ENCODE measurements around the gene HNRNPUL2. TPM values are rescaled to one million over a fixed set of nuclear protein-coding genes. Genes with fewer than 3 reads are reported as not detected.

The HNRNPUL2 gene
- total RNA-seq, 2 experiments from 2014 or later, result 35.2 to 37.6 TPM

DNA sequence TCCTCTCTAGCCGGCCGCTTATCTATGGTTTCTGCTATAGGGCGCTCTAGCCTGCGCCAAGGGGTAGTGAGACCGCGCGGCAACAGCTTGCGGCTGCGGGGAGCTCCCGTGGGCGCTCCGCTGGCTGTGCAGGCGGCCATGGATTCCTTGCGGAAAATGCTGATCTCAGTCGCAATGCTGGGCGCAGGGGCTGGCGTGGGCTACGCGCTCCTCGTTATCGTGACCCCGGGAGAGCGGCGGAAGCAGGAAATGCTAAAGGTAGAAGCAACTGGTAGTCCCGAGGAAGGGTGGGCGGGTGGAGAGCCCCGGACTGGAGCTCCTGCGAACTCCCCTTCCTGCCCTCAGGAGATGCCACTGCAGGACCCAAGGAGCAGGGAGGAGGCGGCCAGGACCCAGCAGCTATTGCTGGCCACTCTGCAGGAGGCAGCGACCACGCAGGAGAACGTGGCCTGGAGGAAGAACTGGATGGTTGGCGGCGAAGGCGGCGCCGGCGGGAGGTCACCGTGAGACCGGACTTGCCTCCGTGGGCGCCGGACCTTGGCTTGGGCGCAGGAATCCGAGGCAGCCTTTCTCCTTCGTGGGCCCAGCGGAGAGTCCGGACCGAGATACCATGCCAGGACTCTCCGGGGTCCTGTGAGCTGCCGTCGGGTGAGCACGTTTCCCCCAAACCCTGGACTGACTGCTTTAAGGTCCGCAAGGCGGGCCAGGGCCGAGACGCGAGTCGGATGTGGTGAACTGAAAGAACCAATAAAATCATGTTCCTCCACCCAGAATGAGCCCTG is 55.5 kb downstream of the HNRNPUL2 start, which contains the start of the genes LBHD1 and UQCC3:
LBHD1 (minus strand) TSS at position 660 of the 782 bp plus-strand sequence. CDS start 2,236 bp downstream, outside the sequence.
UQCC3 (plus strand) TSS at position 66 of the 782 bp plus-strand sequence; CDS start at position 139, 73 bp downstream.
- H3K36me3 Mint-ChIP-seq (ENCODE audit: low read depth), result peaks cover 38% of the 10 kb centered on the region
- H3K27ac Mint-ChIP-seq, result peak within 1 kb of the TSS; percentile 87
- CTCF ChIA-PET, result interaction anchor here (0.8 to 3.0 kb wide), 7 partner anchors 9 to 209 kb away, joined by 3 to 8 read pairs (median 4); partner anchors contain the start of genes B3GAT3, INTS5, SLC3A2 and TMEM179B
- Histone ChIP-seq H3K9me3 (ENCODE audit: control insufficient read depth in 1 of 2, insufficient read depth in 1 of 2, low read length in 2 of 2) (no peaks in the 10 kb centered on the region), H3K27ac (ENCODE audit: low read depth in 1 of 2, low read length in 2 of 2) (peak within 1 kb of the TSS; percentile 72 to 83), H3K4me3 (ENCODE audit: low read length) (peak within 1 kb of the TSS; percentile 98), H3K36me3 (ENCODE audit: insufficient read depth, low read length) (peaks cover 31% of the 10 kb centered on the region), H3K27me3 (ENCODE audit: control insufficient read depth in 1 of 2, insufficient read depth in 2 of 2, low read length in 2 of 2) (no peaks in the 10 kb centered on the region), H3K4me1 (ENCODE audit: insufficient read depth, low read length) (peaks cover 55% of the 10 kb centered on the region)
- DNase-seq, result peak; percentile 50 to 89 (median 68)
- no peaks in the 10 kb centered on the region for H3K27me3 Mint-ChIP-seq
- POLR2A ChIA-PET, result interaction anchor here (0.6 to 6.4 kb wide), 29 partner anchors 9 to 209 kb away, joined by 3 to 94 read pairs (median 6); partner anchors contain the start of genes B3GAT3, EEF1G, EML3 and GANAB
- peaks cover 53% of the 10 kb centered on the region for H3K4me1 Mint-ChIP-seq (ENCODE audit: low read depth)
- intact Hi-C loops (cut with DNase I, micrococcal nuclease), result loop anchor here (1.0 to 5.0 kb wide), 5 partner anchors 19 to 79 kb away; partner anchors contain the start of genes BSCL2 (in 2 of the 2), GNG3 (in 2 of the 2), INTS5 (in 2 of the 2) and TUT1 (in 2 of the 2)
- peak within 1 kb of the TSS; percentile 91 for H3K4me3 Mint-ChIP-seq
- peak; percentile 74 for ATAC-seq (ENCODE audit: poor library complexity)
- no peak for TF ChIP-seq CTCF (IDR thresholded peaks at IDR 0.05)
- no peaks in the 10 kb centered on the region for H3K9me3 Mint-ChIP-seq

- H3K4me3 Mint-ChIP-seq, result peak overlapping the region; percentile 91
- CTCF ChIA-PET, result interaction anchor here (1.0 to 3.0 kb wide), 5 partner anchors 10 to 210 kb away, joined by 3 to 8 read pairs (median 6); partner anchors contain the start of genes INTS5, SLC3A2 and TMEM179B
- peak; percentile 61 for ATAC-seq (ENCODE audit: poor library complexity)
- H3K4me3 ChIP-seq (ENCODE audit: low read length), result peak overlapping the region; percentile 98
- H3K27me3 ChIP-seq (ENCODE audit: control insufficient read depth in 1 of 2, insufficient read depth in 2 of 2, low read length in 2 of 2), result no peaks in the 10 kb centered on the region
- POLR2A ChIA-PET, result interaction anchor here (0.6 to 6.4 kb wide), 28 partner anchors 10 to 919 kb away, joined by 3 to 94 read pairs (median 6); partner anchors contain the start of genes B3GAT3, EEF1G, EML3 and GANAB
- peaks cover 56% of the 10 kb centered on the region for H3K4me1 ChIP-seq (ENCODE audit: insufficient read depth, low read length)
- no peaks in the 10 kb centered on the region for H3K27me3 Mint-ChIP-seq
- H3K9me3 Mint-ChIP-seq, result no peaks in the 10 kb centered on the region
- peak overlapping the region; percentile 72 to 83 for H3K27ac ChIP-seq (ENCODE audit: low read depth in 1 of 2, low read length in 2 of 2)
- H3K27ac Mint-ChIP-seq, result peak overlapping the region; percentile 87
- intact Hi-C loops (cut with DNase I, micrococcal nuclease), result loop anchor here (2.0 to 5.0 kb wide), 4 partner anchors 18 to 79 kb away; partner anchors contain the start of genes BSCL2 (in 2 of the 2), GNG3 (in 2 of the 2), INTS5 (in 2 of the 2) and TUT1 (in 2 of the 2)
- H3K9me3 ChIP-seq (ENCODE audit: control insufficient read depth in 1 of 2, insufficient read depth in 1 of 2, low read length in 2 of 2), result no peaks in the 10 kb centered on the region
- DNase-seq, result peak in 2 of 14 experiments; percentile 24 to 32
- TF ChIP-seq CTCF (IDR thresholded peaks at IDR 0.05), result no peak
- H3K36me3 Mint-ChIP-seq (ENCODE audit: low read depth), result peaks cover 33% of the 10 kb centered on the region
- H3K4me1 Mint-ChIP-seq (ENCODE audit: low read depth), result peaks cover 47% of the 10 kb centered on the region
- H3K36me3 ChIP-seq (ENCODE audit: insufficient read depth, low read length), result peaks cover 27% of the 10 kb centered on the region
Observed at GRCh38 chr11:62671236-62671607, 56.0 kb downstream of the HNRNPUL2 start.
